Measurements from ENCODE around the gene RYR1.
A peak's percentile ranks its signal among the peaks of the same experiment; 100 is the strongest.
"Not testable (repeated sequence)": the region's sequence is repeated elsewhere in the genome, so short reads cannot be mapped to it uniquely, and the experiment has no call there.

RYR1 gene

GRCh38 chr19:38402623-38402966 lies 30.9 kb upstream of the RYR1 start:
- TF ChIP-seq, protein P1, sequence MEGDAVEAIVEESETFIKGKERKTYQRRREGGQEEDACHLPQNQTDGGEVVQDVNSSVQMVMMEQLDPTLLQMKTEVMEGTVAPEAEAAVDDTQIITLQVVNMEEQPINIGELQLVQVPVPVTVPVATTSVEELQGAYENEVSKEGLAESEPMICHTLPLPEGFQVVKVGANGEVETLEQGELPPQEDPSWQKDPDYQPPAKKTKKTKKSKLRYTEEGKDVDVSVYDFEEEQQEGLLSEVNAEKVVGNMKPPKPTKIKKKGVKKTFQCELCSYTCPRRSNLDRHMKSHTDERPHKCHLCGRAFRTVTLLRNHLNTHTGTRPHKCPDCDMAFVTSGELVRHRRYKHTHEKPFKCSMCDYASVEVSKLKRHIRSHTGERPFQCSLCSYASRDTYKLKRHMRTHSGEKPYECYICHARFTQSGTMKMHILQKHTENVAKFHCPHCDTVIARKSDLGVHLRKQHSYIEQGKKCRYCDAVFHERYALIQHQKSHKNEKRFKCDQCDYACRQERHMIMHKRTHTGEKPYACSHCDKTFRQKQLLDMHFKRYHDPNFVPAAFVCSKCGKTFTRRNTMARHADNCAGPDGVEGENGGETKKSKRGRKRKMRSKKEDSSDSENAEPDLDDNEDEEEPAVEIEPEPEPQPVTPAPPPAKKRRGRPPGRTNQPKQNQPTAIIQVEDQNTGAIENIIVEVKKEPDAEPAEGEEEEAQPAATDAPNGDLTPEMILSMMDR (IDR thresholded peaks at IDR 0.05; ENCODE audit: low read depth, low read length): no peak
- DNase-seq (ENCODE audit: extremely low read depth, low read depth): no peak

GRCh38 chr19:38402967-38403674 lies 30.4 kb upstream of the RYR1 start, which contains the start of gene FAM98C:
Gene FAM98C (plus strand): TSS chr19:38403093. CDS start chr19:38403154, 61 bp downstream.
- DNase-seq (ENCODE audit: extremely low read depth, low read depth): peak; percentile 90
- TF ChIP-seq, protein P1 (IDR thresholded peaks at IDR 0.05; ENCODE audit: low read depth, low read length): peak; percentile 66

GRCh38 chr19:38404858-38405257 lies 28.6 kb upstream of the RYR1 start:
- no peak for DNase-seq (ENCODE audit: extremely low read depth, low read depth)
- TF ChIP-seq, protein P1 (IDR thresholded peaks at IDR 0.05; ENCODE audit: low read depth, low read length): no peak

- TF ChIP-seq, protein P1 (IDR thresholded peaks at IDR 0.05; ENCODE audit: low read depth, low read length): no peak
- no peak for DNase-seq (ENCODE audit: extremely low read depth, low read depth)
Measured at GRCh38 chr19:38405276-38405675, 28.2 kb upstream of the RYR1 start.

DNA sequence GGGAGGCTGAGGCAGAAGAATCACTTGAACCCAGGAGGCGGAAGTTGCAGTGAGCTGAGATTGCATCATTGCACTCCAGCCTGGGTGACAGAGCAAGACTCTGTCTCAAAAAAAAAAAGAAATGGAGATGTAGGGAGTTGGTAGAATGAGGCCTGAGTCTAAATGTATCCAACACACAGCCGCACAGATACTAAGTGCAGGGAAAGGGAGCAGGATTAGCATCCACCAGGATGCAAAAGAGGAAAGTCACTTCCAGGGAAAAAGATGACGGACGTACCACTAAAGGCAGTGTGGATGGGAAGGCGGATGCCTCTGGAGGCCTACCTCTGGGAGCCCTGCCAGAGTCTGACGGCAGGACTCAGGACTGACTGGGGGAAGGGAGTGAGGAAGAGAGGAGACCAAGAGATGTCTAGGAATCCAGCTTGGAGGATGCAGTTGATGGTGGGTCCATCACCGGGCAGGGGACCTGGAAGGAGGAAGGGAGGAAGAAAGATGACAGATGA lies 23.8 kb upstream of the RYR1 start:
- no peak for DNase-seq (ENCODE audit: extremely low read depth, low read depth)
- TF ChIP-seq, protein P1 (IDR thresholded peaks at IDR 0.05; ENCODE audit: low read depth, low read length): no peak

DNA sequence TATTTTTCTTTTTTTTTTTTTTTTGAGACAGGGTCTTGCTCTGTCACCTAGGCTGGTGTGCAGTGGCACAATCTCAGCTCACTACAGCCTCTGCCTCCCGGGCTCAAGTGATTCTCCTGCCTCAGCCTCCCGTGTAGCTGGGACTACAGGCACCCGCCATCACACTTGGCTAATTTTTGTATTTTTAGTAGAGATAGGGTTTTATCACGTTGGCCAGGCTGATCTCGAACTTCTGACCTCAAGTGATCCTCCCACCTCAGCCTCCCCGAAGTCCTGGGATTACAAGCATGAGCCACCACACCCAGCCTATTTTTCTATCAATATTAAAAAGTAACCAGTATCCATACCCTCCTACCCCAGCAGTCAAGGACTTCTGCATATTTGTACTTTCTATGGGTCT lies 23.1 kb upstream of the RYR1 start:
- DNase-seq (ENCODE audit: extremely low read depth, low read depth): not testable (repeated sequence)

GRCh38 chr19:38411041-38411712 lies 22.3 kb upstream of the RYR1 start:
- DNase-seq (ENCODE audit: extremely low read depth, low read depth): no peak
- TF ChIP-seq, protein P1 (IDR thresholded peaks at IDR 0.05; ENCODE audit: low read depth, low read length): no peak

- DNase-seq (ENCODE audit: extremely low read depth, low read depth): not testable (repeated sequence)
Measured at GRCh38 chr19:38411898-38412297, 21.6 kb upstream of the RYR1 start.
